NCI-H1105 treated with DMSO at 0.1 percent for 48 hours (cell line): ENCODE results near the gene CA9.
A peak's percentile ranks its signal among the peaks of the same experiment; 100 is the strongest.

Source experiments
- DNase-seq: peaks from one replicate; lab custom pipeline; 2025; lab: John Stamatoyannopoulos, UW

Gene CA9

DNA sequence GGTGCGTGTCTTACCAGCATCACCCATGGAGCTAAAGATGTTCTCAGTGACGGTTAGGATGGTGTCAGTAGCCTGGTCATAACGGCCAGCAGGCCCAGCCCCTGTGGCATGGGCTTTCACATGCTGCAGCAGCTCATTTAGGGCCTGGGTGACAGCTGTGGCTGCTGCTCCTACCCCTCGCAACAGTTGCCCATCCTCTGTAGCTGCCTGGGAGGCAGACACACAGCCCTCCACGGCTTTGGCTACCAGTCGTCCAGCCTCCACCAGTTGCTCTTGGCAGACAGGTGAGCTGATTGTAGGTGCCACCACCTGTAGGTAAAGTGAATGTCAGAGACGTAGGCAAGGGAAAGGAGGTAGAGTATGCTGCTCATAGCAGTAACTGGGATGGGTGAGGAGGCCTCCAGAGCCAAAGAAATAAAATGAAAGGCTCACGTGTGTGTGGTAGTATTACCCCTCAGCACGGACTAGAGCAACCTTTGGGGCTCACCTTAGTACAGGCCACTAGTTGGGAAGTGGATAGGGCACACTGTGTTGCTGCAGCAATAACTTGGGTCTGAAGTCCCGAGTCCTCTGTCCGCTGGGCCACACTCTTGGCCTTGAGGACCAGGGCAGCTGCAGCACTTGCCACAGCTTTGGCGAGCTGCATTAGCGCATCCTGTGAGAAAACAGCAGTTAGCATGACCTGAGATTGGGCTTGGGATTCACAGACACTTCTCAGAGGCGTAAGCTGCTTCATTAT lies 43.6 kb downstream of the CA9 start:
- no peak for DNase-seq

DNA sequence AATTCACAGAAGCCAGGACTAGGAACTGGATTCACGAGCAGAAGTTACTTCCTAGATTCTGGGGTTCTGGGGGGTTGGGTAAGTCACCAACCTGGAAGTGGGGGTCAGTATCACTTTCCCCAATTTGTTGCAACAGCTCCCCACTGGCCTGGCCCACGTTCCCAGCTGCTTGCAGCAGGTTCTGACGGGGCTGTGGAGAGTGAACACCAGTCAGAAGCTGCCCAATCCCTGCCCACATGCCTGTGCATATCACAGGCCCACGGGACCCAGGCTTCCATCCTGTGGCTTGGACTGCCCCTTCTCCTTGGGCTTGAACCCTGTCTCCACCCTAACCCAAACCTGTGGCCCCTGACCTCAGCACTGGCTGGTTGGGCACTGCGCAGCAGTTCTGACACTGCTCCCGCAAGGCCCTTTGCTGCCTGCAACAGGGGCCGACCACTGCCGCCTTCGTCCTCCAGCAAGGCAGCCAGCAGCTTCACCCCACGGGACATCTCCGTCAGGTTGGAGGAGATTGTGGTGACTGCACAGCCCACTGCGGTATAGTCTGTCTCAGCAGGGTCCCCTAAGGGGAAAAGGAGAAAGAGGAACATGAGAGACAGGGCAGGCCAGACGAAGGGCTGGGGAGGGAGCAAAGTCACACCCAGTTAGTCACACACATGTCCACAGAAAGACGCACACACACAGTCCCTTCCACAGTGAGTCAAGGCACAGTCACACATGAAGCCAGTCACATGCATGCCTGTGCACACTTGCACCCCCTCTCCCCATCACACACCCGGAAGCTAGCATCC lies 45.2 kb downstream of the CA9 start:
- no peak for DNase-seq

- no peak for DNase-seq
Observed at GRCh38 chr9:35719546-35719945, 45.8 kb downstream of the CA9 start.

- DNase-seq: no peak
Observed at GRCh38 chr9:35723426-35723825, 49.7 kb downstream of the CA9 start.

DNA sequence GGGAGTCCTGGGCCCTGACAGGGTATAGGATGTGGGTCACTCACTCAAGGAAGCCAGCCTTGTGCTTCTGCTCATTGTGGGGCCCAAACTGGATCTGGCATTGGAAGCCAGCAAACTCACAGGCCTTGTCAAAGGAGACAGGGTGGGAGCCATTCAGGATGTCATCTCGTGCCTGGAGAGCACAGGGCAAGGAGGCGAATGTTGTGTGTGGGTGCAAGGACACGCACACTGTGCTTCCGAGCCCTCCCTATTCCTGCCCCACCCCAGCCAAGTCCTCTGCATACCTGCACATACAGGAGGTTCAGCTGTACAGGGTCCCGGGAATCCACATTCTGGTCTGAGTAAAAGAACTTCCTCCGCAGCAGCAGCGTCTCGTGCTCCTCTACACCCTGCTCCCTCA lies 50.2 kb downstream of the CA9 start:
- no peak for DNase-seq

GRCh38 chr9:35725362-35725761 lies 51.6 kb downstream of the CA9 start:
- DNase-seq: no peak

DNA sequence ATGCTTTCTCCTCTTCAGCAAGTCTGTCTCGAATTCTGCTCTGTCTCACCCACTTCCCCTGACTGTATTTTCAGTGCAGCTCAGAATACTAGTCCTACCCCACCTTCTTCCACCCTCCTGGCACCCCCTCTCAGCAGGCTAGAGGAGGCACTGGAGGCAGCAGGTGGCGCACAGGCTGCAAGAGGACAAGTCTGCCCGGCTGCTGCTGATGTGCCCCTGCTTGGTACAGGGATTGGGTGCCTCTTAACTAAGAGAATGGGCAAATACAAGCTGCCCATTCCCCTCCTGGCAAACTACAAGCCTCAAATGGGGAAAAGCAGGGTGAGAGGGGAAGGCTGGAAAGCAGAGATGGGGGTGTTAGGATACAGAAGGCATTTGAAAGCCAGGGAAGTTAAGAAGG lies 53.2 kb downstream of the CA9 start:
- no peak for DNase-seq

- no peak for DNase-seq
Observed at GRCh38 chr9:35727676-35728040, 53.9 kb downstream of the CA9 start.

DNA sequence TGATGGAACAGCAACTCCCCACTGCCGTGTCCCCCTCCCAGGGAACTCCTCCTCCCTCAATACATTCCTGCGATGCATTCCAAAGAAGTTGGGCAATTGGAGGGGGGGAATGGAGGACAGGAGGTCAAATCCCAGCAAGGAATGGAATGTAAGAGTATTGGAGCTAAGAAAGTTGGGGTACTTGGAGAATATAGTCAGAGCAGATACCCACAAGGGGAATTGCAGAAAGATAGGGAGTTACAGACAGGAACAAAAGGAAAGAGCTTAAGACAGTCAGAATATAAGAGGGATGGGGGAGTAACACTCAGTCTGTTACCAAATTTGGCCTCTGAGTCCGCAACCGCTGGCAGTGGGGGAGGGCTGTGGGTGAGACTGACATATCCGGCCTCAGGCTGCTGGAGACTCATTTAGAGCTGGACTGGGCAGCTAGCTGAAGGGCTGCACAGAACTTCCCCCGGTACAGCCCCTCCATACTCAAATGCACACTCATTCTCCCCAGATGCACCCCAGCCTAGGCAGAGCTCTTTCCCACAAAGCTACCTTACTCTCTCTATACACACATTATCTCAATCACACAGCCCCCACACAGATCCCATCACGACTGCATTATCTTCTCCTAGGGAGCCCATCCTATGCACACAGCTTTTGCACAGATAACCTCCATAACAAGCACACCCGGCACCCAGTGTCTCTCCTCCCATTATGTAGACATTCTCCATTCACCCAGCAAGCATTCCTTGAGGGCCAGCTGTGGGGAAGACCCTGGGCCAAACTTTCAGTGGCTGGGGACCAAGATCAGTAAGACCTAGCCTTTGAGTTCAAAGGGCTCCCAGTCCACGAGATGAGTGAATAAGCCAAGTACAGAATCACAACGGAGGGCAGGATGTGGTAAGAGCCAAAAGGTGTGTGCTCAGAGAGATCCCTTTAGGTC lies 54.6 kb downstream of the CA9 start:
- DNase-seq: no peak

DNA sequence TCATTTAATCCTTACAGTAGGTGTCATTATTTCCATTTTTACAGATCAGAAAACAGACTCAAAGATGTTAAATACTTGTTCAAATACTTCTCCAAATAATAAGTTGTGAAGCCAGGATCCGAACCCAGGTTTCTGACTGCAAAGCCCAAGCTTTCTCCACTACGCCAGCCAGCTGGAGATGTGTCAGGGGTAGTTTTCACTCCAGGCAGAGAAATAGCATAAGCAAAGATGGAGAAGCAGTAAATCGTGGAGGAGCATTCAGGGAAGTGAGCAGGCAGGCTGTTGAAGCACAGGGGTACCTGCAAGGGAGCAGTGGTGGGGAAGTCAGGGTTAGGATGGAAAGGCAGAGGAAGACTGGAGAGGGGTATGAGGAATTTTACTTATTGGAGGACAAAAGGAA lies 55.4 kb downstream of the CA9 start:
- DNase-seq: no peak

GRCh38 chr9:35729700-35730485 lies 56.2 kb downstream of the CA9 start:
- peak; percentile 4 for DNase-seq

DNA sequence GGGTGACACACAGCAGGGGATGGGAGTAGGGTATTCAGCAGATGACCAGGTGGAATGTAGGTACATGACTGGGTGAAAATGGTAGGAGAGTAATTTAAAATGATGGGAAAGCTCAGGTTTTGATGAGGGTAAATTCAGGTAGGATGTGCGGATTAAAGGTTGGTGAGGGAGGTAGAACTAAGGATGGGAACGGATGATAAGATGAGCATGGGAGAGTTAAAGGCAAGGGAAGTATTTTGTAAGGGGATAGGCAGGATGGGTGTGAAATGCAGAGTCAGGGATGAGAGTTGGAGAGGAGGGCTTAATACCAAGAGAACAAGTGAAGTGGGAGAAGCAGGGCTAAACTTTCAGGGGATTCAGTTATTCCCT lies 56.7 kb downstream of the CA9 start:
- no peak for DNase-seq
